WTC11 (cell line): ENCODE results near the gene SRXN1. TPM values are rescaled to one million over a fixed set of nuclear protein-coding genes. Genes with fewer than 3 reads are reported as not detected.

Source experiments
- ATF1 ChIP-seq: sonication (generic); formaldehyde crosslinking; IDR thresholded peaks from 2 replicates; pipeline ENCODE4 v1.8.1; 2023; ENCODE audit warnings: mild to moderate bottlenecking, moderate library complexity, missing genetic modification reagents
- ATF3 ChIP-seq: sonication (generic); formaldehyde crosslinking; conservative IDR thresholded peaks from 2 replicates; pipeline ENCODE4 v1.8.1; 2022; ENCODE audit warnings: mild to moderate bottlenecking, missing genetic modification reagents
- CDX4 ChIP-seq: fragments of 250-450 bp; sonication (Bioruptor Pico); IDR thresholded peaks from 2 replicates; pipeline ENCODE4 v1.9.0; 2021; ENCODE audit warnings: moderate library complexity, mild to moderate bottlenecking, inconsistent platforms, borderline replicate concordance
- CTCF ChIP-seq: fragments of 200-600 bp; IDR thresholded peaks from 2 replicates; pipeline ENCODE4 v1.8.0; 2022; ENCODE audit warnings: antibody characterized with exemption
- E2F1 ChIP-seq: sonication (generic); formaldehyde crosslinking; IDR thresholded peaks from 2 replicates; pipeline ENCODE4 v1.8.0; 2022; ENCODE audit warnings: mild to moderate bottlenecking, missing genetic modification reagents
- E2F5 ChIP-seq: sonication (generic); formaldehyde crosslinking; IDR thresholded peaks from 2 replicates; pipeline ENCODE4 v1.8.1; 2022; ENCODE audit warnings: mild to moderate bottlenecking, moderate library complexity, missing genetic modification reagents
- ELF4 ChIP-seq: sonication (generic); formaldehyde crosslinking; IDR thresholded peaks from 2 replicates; pipeline ENCODE4 v1.8.1; 2022; ENCODE audit warnings: low read depth, mild to moderate bottlenecking, moderate library complexity, missing genetic modification reagents
- ESRRA ChIP-seq: sonication (generic); formaldehyde crosslinking; IDR thresholded peaks from 2 replicates; pipeline ENCODE4 v1.8.1; 2022; ENCODE audit warnings: mild to moderate bottlenecking, missing genetic modification reagents, borderline replicate concordance
- FOXK1 ChIP-seq: sonication (generic); formaldehyde crosslinking; IDR thresholded peaks from 2 replicates; pipeline ENCODE4 v1.8.0; 2022; ENCODE audit warnings: mild to moderate bottlenecking, moderate library complexity, missing genetic modification reagents
- FOXP1 ChIP-seq: sonication (generic); formaldehyde crosslinking; IDR thresholded peaks from 2 replicates; pipeline ENCODE4 v1.8.0; 2022; ENCODE audit warnings: missing genetic modification reagents, mild to moderate bottlenecking, moderate library complexity, borderline replicate concordance
- HMGA2 ChIP-seq: fragments of 250-450 bp; sonication (Bioruptor Pico); IDR thresholded peaks from 2 replicates; pipeline ENCODE4 v1.4.0; 2021; ENCODE audit warnings: mild to moderate bottlenecking, moderate library complexity
- JUN ChIP-seq: sonication (generic); formaldehyde crosslinking; IDR thresholded peaks from 2 replicates; pipeline ENCODE4 v1.8.0; 2023; ENCODE audit warnings: mild to moderate bottlenecking, missing genetic modification reagents
- KAT7 ChIP-seq: sonication (generic); formaldehyde crosslinking; IDR thresholded peaks from 2 replicates; pipeline ENCODE4 v1.8.1; 2023; ENCODE audit warnings: missing genetic modification reagents, mild to moderate bottlenecking, borderline replicate concordance
- MLX ChIP-seq: sonication (generic); formaldehyde crosslinking; IDR thresholded peaks from 2 replicates; pipeline ENCODE4 v1.8.1; 2023; ENCODE audit warnings: mild to moderate bottlenecking, missing genetic modification reagents, moderate library complexity
- MYBL2 ChIP-seq: sonication (generic); formaldehyde crosslinking; IDR thresholded peaks from 2 replicates; pipeline ENCODE4 v1.8.1; 2023; ENCODE audit warnings: mild to moderate bottlenecking, moderate library complexity, missing genetic modification reagents
- NR3C1 ChIP-seq: sonication (generic); formaldehyde crosslinking; conservative IDR thresholded peaks from 2 replicates; pipeline ENCODE4 v1.8.1; 2023; ENCODE audit warnings: low read depth, mild to moderate bottlenecking, missing genetic modification reagents
- SP1 ChIP-seq: sonication (generic); formaldehyde crosslinking; conservative IDR thresholded peaks from 2 replicates; pipeline ENCODE4 v1.8.1; 2022; ENCODE audit warnings: missing genetic modification reagents
- STAT6 ChIP-seq: sonication (generic); formaldehyde crosslinking; conservative IDR thresholded peaks from 2 replicates; pipeline ENCODE4 v1.8.1; 2023; ENCODE audit warnings: mild to moderate bottlenecking, low read depth, missing genetic modification reagents, moderate library complexity
- TEAD1 ChIP-seq: sonication (generic); formaldehyde crosslinking; IDR thresholded peaks from 2 replicates; pipeline ENCODE4 v1.8.0; 2022; ENCODE audit warnings: mild to moderate bottlenecking, missing genetic modification reagents
- TP53 ChIP-seq: sonication (generic); formaldehyde crosslinking; IDR thresholded peaks from 2 replicates; pipeline ENCODE4 v1.8.1; 2023; ENCODE audit warnings: mild to moderate bottlenecking, missing genetic modification reagents
- ZBTB21 ChIP-seq: sonication (generic); formaldehyde crosslinking; IDR thresholded peaks from 2 replicates; pipeline ENCODE4 v1.8.1; 2023; ENCODE audit warnings: mild to moderate bottlenecking, missing genetic modification reagents, borderline replicate concordance
- ZMAT4 ChIP-seq: fragments of 250-450 bp; sonication (Bioruptor Pico); IDR thresholded peaks from 2 replicates; pipeline ENCODE4 v1.9.0; 2021; ENCODE audit warnings: mild to moderate bottlenecking
- ZNF219 ChIP-seq: sonication (generic); formaldehyde crosslinking; IDR thresholded peaks from 2 replicates; pipeline ENCODE4 v1.8.0; 2023; ENCODE audit warnings: missing genetic modification reagents, mild to moderate bottlenecking, borderline replicate concordance
- ZNF423 ChIP-seq: fragments of 250-450 bp; sonication (Bioruptor Pico); IDR thresholded peaks from 2 replicates; pipeline ENCODE4 v2.1.2; 2022; ENCODE audit warnings: mild to moderate bottlenecking, moderate library complexity
- ZSCAN18 ChIP-seq: fragments of 250-450 bp; sonication (Bioruptor Pico); IDR thresholded peaks from 2 replicates; pipeline ENCODE4 v2.1.2; 2022; ENCODE audit warnings: mild to moderate bottlenecking, moderate library complexity
- total RNA-seq: library from RNA; stranded (reverse); gene quantifications from 3 replicates; pipeline ENCODE4 v1.2.3, GENCODE V29; 2021

Gene SRXN1
- total RNA-seq, 1 experiment from 2014 or later = 23.0 TPM

GRCh38 chr20:675453-676314 is 22.7 kb upstream of the SRXN1 start, which contains the start of gene SCRT2 (continued):
- 0 out of 2 replicates have a peak, but pooled peaks have one; percentile 30 for TF ChIP-seq ATF1 (CRISPR knock-in tag)
- TF ChIP-seq ZMAT4 (CRISPR knock-in tag) = no peak
- peak; percentile 63; the same call in 1 of the 2 replicates for TF ChIP-seq E2F1
- 0 out of 2 replicates have a peak, but pooled peaks have one; percentile 50 for TF ChIP-seq ZBTB21 (CRISPR knock-in tag)
- TF ChIP-seq CTCF = no peak
- no peak for TF ChIP-seq CDX4 (CRISPR knock-in tag)
- TF ChIP-seq MLX (CRISPR knock-in tag) = peak; percentile 29; the same call in 1 of the 2 replicates
- peak; percentile 69; the same call in 1 of the 2 replicates for TF ChIP-seq SP1 (CRISPR knock-in tag)
- 0 out of 2 replicates have a peak, but pooled peaks have one; percentile 54 for TF ChIP-seq ESRRA
- TF ChIP-seq ATF3 (CRISPR knock-in tag) = no peak
- peak; percentile 96 for TF ChIP-seq TP53
- TF ChIP-seq FOXP1 (CRISPR knock-in tag) = peak; percentile 97
- peak; percentile 88; the same call in 1 of the 2 replicates for TF ChIP-seq KAT7
- peak; percentile 85; the same call in 1 of the 2 replicates for TF ChIP-seq ELF4 (CRISPR knock-in tag)
- TF ChIP-seq FOXK1 (CRISPR knock-in tag) = peak; percentile 82
- TF ChIP-seq ZNF423 (CRISPR knock-in tag) = peak; percentile 44; the same call in 1 of the 2 replicates
- TF ChIP-seq E2F5 (CRISPR knock-in tag) = peak; percentile 92
- peak; percentile 90 for TF ChIP-seq TEAD1
- TF ChIP-seq MYBL2 (CRISPR knock-in tag) = 0 out of 2 replicates have a peak, but pooled peaks have one; percentile 55
- peak; percentile 95 for TF ChIP-seq ZNF219 (CRISPR knock-in tag)
- TF ChIP-seq ZSCAN18 (CRISPR knock-in tag) = no peak
- TF ChIP-seq NR3C1 = peak; percentile 91; the same call in 1 of the 2 replicates
- TF ChIP-seq STAT6 (CRISPR knock-in tag) = peak; percentile 95; the same call in 1 of the 2 replicates
- no peak for TF ChIP-seq HMGA2 (CRISPR knock-in tag)
- peak; percentile 95 for TF ChIP-seq JUN (CRISPR knock-in tag)
